Naive thymus-derived CD8-positive, alpha-beta T cell (primary cell): ENCODE results near the gene CTNNA2. TPM values are rescaled to one million over a fixed set of nuclear protein-coding genes. Genes with fewer than 3 reads are reported as not detected.

Experiments
- ATAC-seq, 2 donors: fragments of 150-1000 bp; cut with Tn5 transposase in 1 of 2; sonication (Bioruptor Pico), chemical (Tn5 transposase) in 1 of 2; 1 replicate in 1 of 2; 2 replicates in 1 of 2; pipeline ENCODE4 v1.10.0; 2021; ENCODE audit warnings: mild to moderate bottlenecking in 2 of 2, moderate library complexity in 2 of 2
- POLR2A ChIA-PET: fragments of 350-600 bp; sonication (Branson Sonifier 250); formaldehyde crosslinking; loops from one replicate; lab custom pipeline; 2021; ENCODE audit warnings: antibody characterized with exemption; lab: Charles Lee
- DNase-seq, 10 donors: peaks; one replicate each; pipeline versions ENCODE4 v3.0.0 to v3.0.0-alpha.2; 2020 to 2022
- H3K27ac Mint-ChIP-seq, 10 donors: one replicate each; pipeline ENCODE4 v1.8.0; 2020 to 2022; ENCODE audit warnings: mild to moderate bottlenecking in 10 of 10, mixed read lengths in 10 of 10, moderate library complexity in 4 of 10, inconsistent platforms in 1 of 10
- H3K27me3 Mint-ChIP-seq, 5 donors: one replicate each; pipeline ENCODE4 v1.8.0; 2021 to 2022; ENCODE audit warnings: mixed read lengths in 5 of 5
- H3K36me3 Mint-ChIP-seq, 3 donors: one replicate each; pipeline ENCODE4 v1.8.0; 2020 to 2022; ENCODE audit warnings: mixed read lengths in 3 of 3, mild to moderate bottlenecking in 2 of 3, inconsistent platforms in 1 of 3
- H3K4me1 Mint-ChIP-seq, 4 donors: one replicate each; pipeline ENCODE4 v1.8.0; 2021 to 2022; ENCODE audit warnings: mixed read lengths in 4 of 4
- H3K4me3 Mint-ChIP-seq, 10 donors: one replicate each; pipeline ENCODE4 v1.8.0; 2020 to 2022; ENCODE audit warnings: mild to moderate bottlenecking in 10 of 10, mixed read lengths in 10 of 10, moderate library complexity in 6 of 10, inconsistent platforms in 1 of 10
- H3K9me3 Mint-ChIP-seq, 9 donors: one replicate each; pipeline ENCODE4 v1.8.0; 2020 to 2022; ENCODE audit warnings: mixed read lengths in 9 of 9, mild to moderate bottlenecking in 3 of 9, inconsistent platforms in 1 of 9, moderate library complexity in 1 of 9
- polyA plus RNA-seq, 3 donors: library from polyadenylated mRNA; unstranded; fragments of 300-500 nt; fragmentation: Illumina TruSeq; gene quantifications; one replicate each; pipeline ENCODE4 v1.2.3, GENCODE V29; 2021
- total RNA-seq, 8 experiments: library from RNA in 2 of 8; stranded (reverse) in 2 of 8; gene quantifications; one replicate each; pipeline ENCODE4 v1.2.3 and lab custom pipeline; 2021 to 2026

Gene CTNNA2
- total and polyA plus RNA-seq, 5 experiments from 2014 or later: not detected

GRCh38 chr2:80496775-80497174 lies 983.9 kb downstream of the CTNNA2 start:
- POLR2A ChIA-PET: no interaction called here
- DNase-seq (no peak), ATAC-seq (no peak)
- Mint-ChIP-seq H3K27me3 (no peaks in the 10 kb centered on the region), H3K36me3 (no peaks in the 10 kb centered on the region), H3K4me1 (no peaks in the 10 kb centered on the region), H3K4me3 (no peak overlapping the region), H3K9me3 (peaks cover 2 to 16% (median 7%) of the 10 kb centered on the region in 9 donors), H3K27ac (no peak overlapping the region)

- H3K27ac Mint-ChIP-seq: no peak overlapping the region
- H3K4me3 Mint-ChIP-seq: no peak overlapping the region
- POLR2A ChIA-PET: no interaction called here
- DNase-seq (no peak), ATAC-seq (no peak)
- H3K27me3 Mint-ChIP-seq: no peaks in the 10 kb centered on the region
- H3K9me3 Mint-ChIP-seq: peaks cover 0 to 10% (median 5%) of the 10 kb centered on the region in 9 donors
- H3K36me3 Mint-ChIP-seq: no peaks in the 10 kb centered on the region
- no peaks in the 10 kb centered on the region for H3K4me1 Mint-ChIP-seq
These were observed 986.2 kb downstream of the CTNNA2 start for GRCh38 chr2:80499095-80499494.

GRCh38 chr2:80501874-80502624 lies 989.2 kb downstream of the CTNNA2 start:
- H3K27me3 Mint-ChIP-seq: no peaks in the 10 kb centered on the region
- POLR2A ChIA-PET: no interaction called here
- peaks cover 0 to 13% (median 3%) of the 10 kb centered on the region in 9 donors for H3K9me3 Mint-ChIP-seq
- peak overlapping the region in 1 of 10 donors; percentile 21 for H3K27ac Mint-ChIP-seq
- no peaks in the 10 kb centered on the region for H3K36me3 Mint-ChIP-seq
- H3K4me3 Mint-ChIP-seq: no peak overlapping the region
- DNase-seq: no peak
- no peak for ATAC-seq
- H3K4me1 Mint-ChIP-seq: no peaks in the 10 kb centered on the region

- Mint-ChIP-seq H3K27ac (no peak overlapping the region), H3K9me3 (peaks cover 0 to 14% (median 6%) of the 10 kb centered on the region in 9 donors), H3K36me3 (no peaks in the 10 kb centered on the region), H3K4me1 (no peaks in the 10 kb centered on the region), H3K27me3 (no peaks in the 10 kb centered on the region), H3K4me3 (no peak overlapping the region)
- POLR2A ChIA-PET: no interaction called here
- no peak for DNase-seq
- ATAC-seq: no peak
These were observed 993.7 kb downstream of the CTNNA2 start for GRCh38 chr2:80506563-80506962.

- POLR2A ChIA-PET: no interaction called here
- H3K4me1 Mint-ChIP-seq: no peaks in the 10 kb centered on the region
- ATAC-seq (no peak), DNase-seq (no peak)
- no peaks in the 10 kb centered on the region for H3K36me3 Mint-ChIP-seq
- H3K4me3 Mint-ChIP-seq: no peak overlapping the region
- H3K27ac Mint-ChIP-seq: no peak overlapping the region
- peaks cover 0 to 12% (median 5%) of the 10 kb centered on the region in 9 donors for H3K9me3 Mint-ChIP-seq
- H3K27me3 Mint-ChIP-seq: no peaks in the 10 kb centered on the region
These were observed 997.9 kb downstream of the CTNNA2 start for GRCh38 chr2:80510716-80511115.

- H3K4me1 Mint-ChIP-seq: no peaks in the 10 kb centered on the region
- H3K27ac Mint-ChIP-seq: no peak overlapping the region
- ATAC-seq: no peak
- POLR2A ChIA-PET: no interaction called here
- H3K9me3 Mint-ChIP-seq: peaks cover 0 to 20% (median 2%) of the 10 kb centered on the region in 9 donors
- no peak for DNase-seq
- H3K27me3 Mint-ChIP-seq: no peaks in the 10 kb centered on the region
- no peak overlapping the region for H3K4me3 Mint-ChIP-seq
- no peaks in the 10 kb centered on the region for H3K36me3 Mint-ChIP-seq
These were observed 1003.1 kb downstream of the CTNNA2 start for GRCh38 chr2:80515964-80516363.

GRCh38 chr2:80517316-80517715 lies 1004.5 kb downstream of the CTNNA2 start:
- Mint-ChIP-seq H3K4me1 (no peaks in the 10 kb centered on the region), H3K9me3 (peaks cover 0 to 20% (median 2%) of the 10 kb centered on the region in 9 donors), H3K36me3 (no peaks in the 10 kb centered on the region), H3K27me3 (no peaks in the 10 kb centered on the region), H3K27ac (no peak overlapping the region), H3K4me3 (no peak overlapping the region)
- ATAC-seq: no peak
- POLR2A ChIA-PET: no interaction called here
- no peak for DNase-seq

- Mint-ChIP-seq H3K36me3 (no peaks in the 10 kb centered on the region), H3K4me3 (no peak overlapping the region), H3K27ac (no peak overlapping the region), H3K9me3 (peaks cover 0 to 20% (median 0%) of the 10 kb centered on the region in 9 donors), H3K27me3 (no peaks in the 10 kb centered on the region), H3K4me1 (no peaks in the 10 kb centered on the region)
- DNase-seq (no peak), ATAC-seq (no peak)
- POLR2A ChIA-PET: no interaction called here
These were observed 1006.3 kb downstream of the CTNNA2 start for GRCh38 chr2:80519121-80519643.

- no peaks in the 10 kb centered on the region for H3K4me1 Mint-ChIP-seq
- no peak overlapping the region for H3K27ac Mint-ChIP-seq
- peaks cover 0 to 20% (median 0%) of the 10 kb centered on the region in 9 donors for H3K9me3 Mint-ChIP-seq
- no peaks in the 10 kb centered on the region for H3K27me3 Mint-ChIP-seq
- H3K36me3 Mint-ChIP-seq: no peaks in the 10 kb centered on the region
- DNase-seq: no peak
- no peak for ATAC-seq
- no peak overlapping the region for H3K4me3 Mint-ChIP-seq
- POLR2A ChIA-PET: no interaction called here
These were observed 1006.9 kb downstream of the CTNNA2 start for GRCh38 chr2:80519699-80520291.

GRCh38 chr2:80525152-80525551 lies 1012.3 kb downstream of the CTNNA2 start:
- H3K36me3 Mint-ChIP-seq: no peaks in the 10 kb centered on the region
- H3K9me3 Mint-ChIP-seq: peaks cover 0 to 7% (median 0%) of the 10 kb centered on the region in 9 donors
- no peaks in the 10 kb centered on the region for H3K4me1 Mint-ChIP-seq
- no peaks in the 10 kb centered on the region for H3K27me3 Mint-ChIP-seq
- no peak overlapping the region for H3K27ac Mint-ChIP-seq
- no peak overlapping the region for H3K4me3 Mint-ChIP-seq
- DNase-seq (no peak), ATAC-seq (no peak)
- POLR2A ChIA-PET: no interaction called here

- Mint-ChIP-seq H3K9me3 (peaks cover 0 to 12% (median 3%) of the 10 kb centered on the region in 9 donors), H3K27me3 (no peaks in the 10 kb centered on the region), H3K4me1 (no peaks in the 10 kb centered on the region), H3K27ac (no peak overlapping the region), H3K4me3 (no peak overlapping the region), H3K36me3 (no peaks in the 10 kb centered on the region)
- POLR2A ChIA-PET: no interaction called here
- no peak for DNase-seq
- ATAC-seq: no peak
These were observed 1014.3 kb downstream of the CTNNA2 start for GRCh38 chr2:80527119-80527518.

- DNase-seq (no peak), ATAC-seq (no peak)
- Mint-ChIP-seq H3K36me3 (no peaks in the 10 kb centered on the region), H3K4me1 (no peaks in the 10 kb centered on the region), H3K27ac (no peak overlapping the region), H3K9me3 (peaks cover 0 to 20% (median 3%) of the 10 kb centered on the region in 9 donors), H3K27me3 (no peaks in the 10 kb centered on the region), H3K4me3 (no peak overlapping the region)
- POLR2A ChIA-PET: no interaction called here
These were observed 1016.8 kb downstream of the CTNNA2 start for GRCh38 chr2:80529466-80530165.
